Vagina (tissue), 2 donors: ENCODE data around the gene ADAMTS2.

Experiments used
- CTCF ChIP-seq, 3 experiments: fragments of 450-650 bp in 2 of 3; fragments of 200-600 bp in 1 of 3; sonication (generic) in 1 of 3; IDR thresholded peaks; one replicate each; pipeline ENCODE4 v1.5.1; 2017 to 2019; ENCODE audit warnings: antibody characterized with exemption in 3 of 3, mild to moderate bottlenecking in 2 of 3, moderate library complexity in 2 of 3
- POLR2AphosphoS5 ChIP-seq, 2 donors: sonication (generic); formaldehyde crosslinking; IDR thresholded peaks; one replicate each; pipeline ENCODE4 v1.9.0; 2017; ENCODE audit warnings: antibody characterized with exemption in 2 of 2, mild to moderate bottlenecking in 2 of 2, low read depth in 1 of 2; ENCODE audit not compliant: insufficient read depth in 1 of 2

- no peak for TF ChIP-seq POLR2AphosphoS5 (IDR thresholded peaks at IDR 0.05; ENCODE audit: insufficient read depth in 1 of 2, low read depth in 1 of 2)
- TF ChIP-seq CTCF (IDR thresholded peaks at IDR 0.05), result no peak
Observed at GRCh38 chr5:179370490-179371120, 25.3 kb upstream of the ADAMTS2 start.
